SK-N-SH (cell line): Measurements from ENCODE around the gene INTS6. TPM values are rescaled to one million over a fixed set of nuclear protein-coding genes. Genes with fewer than 3 reads are reported as not detected.

Experiments used
- CTCF ChIA-PET: fragments of 300-600, 350-600 bp; formaldehyde crosslinking; extraction: SDS; loops from one replicate; lab custom pipeline; 2021; lab: Yijun Ruan, JAX
- POLR2A ChIA-PET: fragments of 350-600 bp; sonication (Branson Sonifier 250); formaldehyde crosslinking; extraction: SDS; loops from one replicate; lab custom pipeline; 2020; ENCODE audit warnings: antibody characterized with exemption, inconsistent platforms; lab: Yijun Ruan, JAX
- DNase-seq: peaks from one replicate; pipeline ENCODE4 v3.0.0; 2012
- H2AFZ ChIP-seq: fragments of 200-600 bp; sonication (generic); 2 replicates; pipeline ENCODE4 v1.8.1; 2016; ENCODE audit warnings: antibody characterized with exemption, mild to moderate bottlenecking, low read depth
- H3F3A ChIP-seq: fragments of 200-600 bp; sonication (generic); replicated peaks from 2 replicates; pipeline ENCODE3; 2016; ENCODE audit warnings: antibody characterized with exemption, mild to moderate bottlenecking; ENCODE audit not compliant: insufficient read depth
- H3K27ac ChIP-seq, 2 experiments: fragments of 200-500 bp in 1 of 2; fragments of 200-600 bp in 1 of 2; sonication (Bioruptor generic) in 1 of 2; sonication (generic), shearing (Covaris generic) in 1 of 2; 2 replicates each; pipeline versions ENCODE4 v1.5.1 to v1.6.1; 2014 to 2016; ENCODE audit warnings: low read depth in 2 of 2, inconsistent platforms in 1 of 2, low read length in 1 of 2, mild to moderate bottlenecking in 1 of 2, mixed read lengths in 1 of 2
- H3K27me3 ChIP-seq: fragments of 200-600 bp; sonication (generic), shearing (Covaris generic); 2 replicates; pipeline ENCODE4 v1.6.1; 2016; ENCODE audit warnings: mixed run types; ENCODE audit not compliant: insufficient read depth
- H3K36me3 ChIP-seq, 2 experiments: fragments of 200-500 bp in 1 of 2; fragments of 200-600 bp in 1 of 2; sonication (Bioruptor generic) in 1 of 2; sonication (generic) in 1 of 2; replicated peaks in 1 of 2; 2 replicates each; pipeline versions ENCODE3 to v1.5.1; 2014 to 2016; ENCODE audit warnings: low read length in 1 of 2, mild to moderate bottlenecking in 1 of 2; ENCODE audit not compliant: insufficient read depth in 2 of 2, control insufficient read depth in 1 of 2
- H3K4me1 ChIP-seq, 2 experiments: fragments of 200-500 bp in 1 of 2; fragments of 200-600 bp in 1 of 2; sonication (Bioruptor generic) in 1 of 2; sonication (generic), shearing (Covaris generic) in 1 of 2; 2 replicates each; pipeline versions ENCODE4 v1.5.1 to v1.6.1; 2014 to 2016; ENCODE audit warnings: low read depth in 1 of 2, low read length in 1 of 2, mixed run types in 1 of 2; ENCODE audit not compliant: insufficient read depth in 2 of 2, control insufficient read depth in 1 of 2
- H3K4me2 ChIP-seq: fragments of 200-600 bp; sonication (generic), shearing (Covaris generic); 2 replicates; pipeline ENCODE4 v1.6.1; 2017; ENCODE audit warnings: mixed run types
- H3K4me3 ChIP-seq, 2 experiments: fragments of 200-500 bp in 1 of 2; fragments of 200-600 bp in 1 of 2; sonication (Bioruptor generic) in 1 of 2; sonication (generic), shearing (Covaris generic) in 1 of 2; 2 replicates each; pipeline versions ENCODE4 v1.5.1 to v1.8.1; 2014 to 2016; ENCODE audit warnings: low read depth in 2 of 2, inconsistent platforms in 1 of 2, low read length in 1 of 2, mild to moderate bottlenecking in 1 of 2, mixed read lengths in 1 of 2, moderate library complexity in 1 of 2
- H3K79me2 ChIP-seq: fragments of 200-600 bp; sonication (generic); 2 replicates; pipeline ENCODE4 v1.8.1; 2017; ENCODE audit warnings: mild to moderate bottlenecking; ENCODE audit not compliant: insufficient read depth
- H3K9ac ChIP-seq: fragments of 200-600 bp; sonication (generic); 2 replicates; pipeline ENCODE4 v1.6.1; 2017; ENCODE audit warnings: mixed run types
- H3K9me2 ChIP-seq: fragments of 200-600 bp; sonication (generic); 2 replicates; pipeline ENCODE4 v1.6.1; 2017; ENCODE audit warnings: mixed run types
- H3K9me3 ChIP-seq: fragments of 200-600 bp; sonication (generic); 2 replicates; pipeline ENCODE4 v1.6.1; 2017; ENCODE audit warnings: mixed run types, mild to moderate bottlenecking, moderate library complexity
- H4K20me1 ChIP-seq: fragments of 200-600 bp; sonication (generic); 2 replicates; pipeline ENCODE4 v1.6.1; 2017; ENCODE audit warnings: mild to moderate bottlenecking, mixed run types; ENCODE audit not compliant: insufficient read depth
- EP300 ChIP-seq, 2 experiments: IDR thresholded peaks; 2 replicates each; pipeline versions ENCODE4 v1.4.0 to v1.6.1; 2012; ENCODE audit warnings: borderline replicate concordance in 1 of 2, low read depth in 1 of 2, low read length in 1 of 2
- FOXJ3 ChIP-seq: sonication (generic); formaldehyde crosslinking; IDR thresholded peaks from 2 replicates; pipeline ENCODE4 v1.5.1; 2020; ENCODE audit warnings: mild to moderate bottlenecking, missing genetic modification reagents
- FOXM1 ChIP-seq: IDR thresholded peaks from 2 replicates; pipeline ENCODE4 v1.4.0; 2012; ENCODE audit warnings: low read depth, mild to moderate bottlenecking
- GATA2 ChIP-seq: sonication (generic); formaldehyde crosslinking; IDR thresholded peaks from 2 replicates; pipeline ENCODE4 v1.5.0; 2020; ENCODE audit warnings: mild to moderate bottlenecking, missing genetic modification reagents
- JUND ChIP-seq: IDR thresholded peaks from 2 replicates; pipeline ENCODE4 v1.4.0; 2012
- MEF2A ChIP-seq: IDR thresholded peaks from 2 replicates; pipeline ENCODE4 v1.4.0; 2012; ENCODE audit warnings: low read depth, borderline replicate concordance
- MXI1 ChIP-seq: IDR thresholded peaks from 2 replicates; pipeline ENCODE4 v1.6.1; 2012; ENCODE audit warnings: mild to moderate bottlenecking, low read depth, low read length, improper control_type of control experiment
- NFIC ChIP-seq: IDR thresholded peaks from 2 replicates; pipeline ENCODE4 v1.4.0; 2012; ENCODE audit warnings: borderline replicate concordance
- NRF1 ChIP-seq: IDR thresholded peaks from 2 replicates; pipeline ENCODE4 v1.6.1; 2012; ENCODE audit warnings: low read depth, mild to moderate bottlenecking, low read length
- RAD21 ChIP-seq: IDR thresholded peaks from 2 replicates; pipeline ENCODE4 v1.6.1; 2012; ENCODE audit warnings: mild to moderate bottlenecking, low read length
- RCOR1 ChIP-seq: fragments of 150-350 bp; IDR thresholded peaks from 2 replicates; pipeline ENCODE4 v1.6.1; 2017; ENCODE audit warnings: antibody characterized with exemption, low read length
- RFX5 ChIP-seq: IDR thresholded peaks from 2 replicates; pipeline ENCODE4 v1.6.1; 2012; ENCODE audit warnings: mild to moderate bottlenecking, improper control_type of control experiment, low read length
- SMC3 ChIP-seq: IDR thresholded peaks from 2 replicates; pipeline ENCODE4 v1.6.1; 2012; ENCODE audit warnings: low read depth, low read length, improper control_type of control experiment
- TEAD4 ChIP-seq: IDR thresholded peaks from 2 replicates; pipeline ENCODE4 v1.4.0; 2012; ENCODE audit warnings: mild to moderate bottlenecking, borderline replicate concordance; ENCODE audit not compliant: insufficient read depth
- WGBS: methylation state at CpG from one replicate; pipeline ENCODE4 v1.1.6; 2017; ENCODE audit warnings: low lambda C conversion rate; 5-methylcytosine and 5-hydroxymethylcytosine counted together
- polyA plus RNA-seq, 3 experiments: library from polyadenylated mRNA; depleted of rRNA; stranded (reverse); fragments of >200 nt; gene quantifications; 2 replicates each; pipeline ENCODE4 v1.2.3, GENCODE V29; 2012
- TF ChIP-seq, protein P1 (sequence below): fragments of 150-350 bp; IDR thresholded peaks from 2 replicates; pipeline ENCODE4 v1.6.1; 2016; ENCODE audit warnings: mild to moderate bottlenecking, low read depth, low read length
- TF ChIP-seq, protein P2 (sequence below): IDR thresholded peaks from 2 replicates; pipeline ENCODE4 v1.4.0; 2012; ENCODE audit warnings: low read depth, borderline replicate concordance

Gene INTS6
- polyA plus RNA-seq, 1 of the 3 experiments (the other 2 are of a cell fraction), result 7.7 TPM

DNA sequence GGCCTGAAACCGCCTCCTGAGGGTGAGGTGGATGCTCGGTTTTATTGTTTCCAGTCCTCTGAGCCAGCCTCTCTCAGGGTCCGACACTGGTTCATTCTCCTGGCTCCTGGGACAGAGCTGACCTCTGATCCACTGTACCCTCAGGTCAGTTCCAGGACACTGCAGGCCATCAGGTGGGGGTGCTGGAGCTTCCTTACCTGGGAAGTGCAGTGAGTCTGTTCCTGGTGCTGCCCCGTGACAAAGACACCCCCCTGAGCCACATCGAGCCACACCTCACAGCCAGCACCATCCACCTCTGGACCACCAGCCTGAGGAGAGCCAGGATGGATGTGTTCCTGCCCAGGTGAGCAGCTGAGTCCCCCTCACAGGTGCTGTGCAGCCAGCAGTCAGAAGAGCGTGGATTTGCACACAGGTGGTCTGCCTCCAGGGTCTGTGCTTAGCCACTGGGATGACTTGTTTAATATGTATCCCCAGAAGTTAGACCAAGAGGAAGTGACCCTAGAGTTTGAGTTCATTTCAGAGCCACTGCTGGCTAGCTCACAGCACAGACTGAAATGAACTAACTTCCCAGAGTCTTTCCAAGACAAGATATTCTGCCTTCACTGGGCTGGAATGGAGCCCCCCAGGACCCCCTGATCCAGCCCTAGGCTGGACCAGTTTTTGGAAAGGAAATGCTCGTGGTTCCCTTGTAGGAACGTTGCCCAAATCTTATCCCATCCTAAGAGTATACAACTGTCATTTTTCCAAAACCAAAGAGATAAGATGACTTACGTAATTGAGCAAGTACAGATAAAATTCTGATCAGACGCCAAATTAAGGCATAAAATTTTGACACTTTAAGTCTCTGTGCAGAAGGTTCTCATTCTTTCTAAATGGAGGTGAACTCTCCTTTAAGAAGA is 104.5 kb downstream of the INTS6 start:
- POLR2A ChIA-PET, result no interaction called here
- H2AFZ ChIP-seq, result no peak overlapping the region
- H3K4me2 ChIP-seq, result no peak overlapping the region
- TF ChIP-seq NFIC (no peak), RAD21 (no peak), MEF2A (no peak), GATA2 (no peak), EP300 (IDR thresholded peaks at IDR 0.05; ENCODE audit: borderline replicate concordance in 1 of 2, low read depth in 1 of 2, low read length in 1 of 2) (no peak), SMC3 (no peak), MXI1 (no peak), RCOR1 (no peak), TEAD4 (no peak), RFX5 (no peak), JUND (no peak), NRF1 (no peak), FOXJ3 (no peak), FOXM1 (no peak)
- TF ChIP-seq, protein P1, sequence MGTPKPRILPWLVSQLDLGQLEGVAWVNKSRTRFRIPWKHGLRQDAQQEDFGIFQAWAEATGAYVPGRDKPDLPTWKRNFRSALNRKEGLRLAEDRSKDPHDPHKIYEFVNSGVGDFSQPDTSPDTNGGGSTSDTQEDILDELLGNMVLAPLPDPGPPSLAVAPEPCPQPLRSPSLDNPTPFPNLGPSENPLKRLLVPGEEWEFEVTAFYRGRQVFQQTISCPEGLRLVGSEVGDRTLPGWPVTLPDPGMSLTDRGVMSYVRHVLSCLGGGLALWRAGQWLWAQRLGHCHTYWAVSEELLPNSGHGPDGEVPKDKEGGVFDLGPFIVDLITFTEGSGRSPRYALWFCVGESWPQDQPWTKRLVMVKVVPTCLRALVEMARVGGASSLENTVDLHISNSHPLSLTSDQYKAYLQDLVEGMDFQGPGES, result no peak
- TF ChIP-seq, protein P2, sequence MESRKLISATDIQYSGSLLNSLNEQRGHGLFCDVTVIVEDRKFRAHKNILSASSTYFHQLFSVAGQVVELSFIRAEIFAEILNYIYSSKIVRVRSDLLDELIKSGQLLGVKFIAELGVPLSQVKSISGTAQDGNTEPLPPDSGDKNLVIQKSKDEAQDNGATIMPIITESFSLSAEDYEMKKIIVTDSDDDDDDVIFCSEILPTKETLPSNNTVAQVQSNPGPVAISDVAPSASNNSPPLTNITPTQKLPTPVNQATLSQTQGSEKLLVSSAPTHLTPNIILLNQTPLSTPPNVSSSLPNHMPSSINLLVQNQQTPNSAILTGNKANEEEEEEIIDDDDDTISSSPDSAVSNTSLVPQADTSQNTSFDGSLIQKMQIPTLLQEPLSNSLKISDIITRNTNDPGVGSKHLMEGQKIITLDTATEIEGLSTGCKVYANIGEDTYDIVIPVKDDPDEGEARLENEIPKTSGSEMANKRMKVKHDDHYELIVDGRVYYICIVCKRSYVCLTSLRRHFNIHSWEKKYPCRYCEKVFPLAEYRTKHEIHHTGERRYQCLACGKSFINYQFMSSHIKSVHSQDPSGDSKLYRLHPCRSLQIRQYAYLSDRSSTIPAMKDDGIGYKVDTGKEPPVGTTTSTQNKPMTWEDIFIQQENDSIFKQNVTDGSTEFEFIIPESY, result no peak
- no peaks in the 10 kb centered on the region for H3K79me2 ChIP-seq
- H3K4me1 ChIP-seq, result no peaks in the 10 kb centered on the region; a peak in 1 of 4 replicates
- H3F3A ChIP-seq, result no peaks in the 10 kb centered on the region
- no peaks in the 10 kb centered on the region for H3K9me2 ChIP-seq
- H3K9me3 ChIP-seq, result no peaks in the 10 kb centered on the region
- H3K36me3 ChIP-seq, result peaks cover 0 to 3% of the 10 kb centered on the region in 2 experiments
- DNase-seq, result no peak
- no peak overlapping the region for H3K4me3 ChIP-seq
- no peaks in the 10 kb centered on the region for H3K27me3 ChIP-seq
- 77% methylated on average over 7 of the region's 10 CpGs for WGBS
- CTCF ChIA-PET, result no interaction called here
- no peak overlapping the region for H3K9ac ChIP-seq
- no peak overlapping the region for H3K27ac ChIP-seq
- no peaks in the 10 kb centered on the region for H4K20me1 ChIP-seq
